Activated T-helper 2 cell treated with anti-CD3 and anti-CD28 coated beads, Interferon-gamma antibody, Interleukin-2, Interleukin-4, amounts not matched to agents 10 μg/mL and 5 μg/mL and 100 μg/mL, durations not matched to agents 14 hours and 24 hours and 36 hours (primary cell): Measurements from ENCODE around the gene C4BPA. TPM values are rescaled to one million over a fixed set of nuclear protein-coding genes. Genes with fewer than 3 reads are reported as not detected.

Experiments used
- DNase-seq: peaks from one replicate; pipeline ENCODE4 v3.0.0; 2021; ENCODE audit warnings: low spot score
- H3K27ac Mint-ChIP-seq: one replicate; pipeline ENCODE4 v1.8.0; 2021; ENCODE audit warnings: mixed read lengths
- H3K27me3 Mint-ChIP-seq: one replicate; pipeline ENCODE4 v1.8.0; 2021; ENCODE audit warnings: low read depth, mixed read lengths
- H3K36me3 Mint-ChIP-seq: one replicate; pipeline ENCODE4 v1.8.0; 2021; ENCODE audit warnings: low read depth, mixed read lengths
- H3K4me1 Mint-ChIP-seq: one replicate; pipeline ENCODE4 v1.8.0; 2021; ENCODE audit warnings: low read depth, mixed read lengths
- H3K4me3 Mint-ChIP-seq: one replicate; pipeline ENCODE4 v1.8.0; 2021; ENCODE audit warnings: low read depth, mild to moderate bottlenecking, moderate library complexity, mixed read lengths
- H3K9me3 Mint-ChIP-seq: one replicate; pipeline ENCODE4 v1.8.0; 2021; ENCODE audit warnings: mixed read lengths
- intact Hi-C: fragments of 100-400 bp; cut with micrococcal nuclease; formaldehyde crosslinking; loops from one replicate; pipeline ENCODE4 v1.15.1; 2023
- total RNA-seq: library from RNA; stranded (reverse); gene quantifications from 2 replicates; pipeline ENCODE4 v1.2.3, GENCODE V29; 2022

The C4BPA gene
- total RNA-seq, 1 donor from 2014 or later, result not detected

GRCh38 chr1:207101720-207102119 is 2.3 kb upstream of the C4BPA start:
- intact Hi-C loops, result no loop called here
- no peaks in the 10 kb centered on the region for H3K36me3 Mint-ChIP-seq
- H3K4me1 Mint-ChIP-seq, result peaks cover 9% of the 10 kb centered on the region
- no peaks in the 10 kb centered on the region for H3K9me3 Mint-ChIP-seq
- H3K27me3 Mint-ChIP-seq, result peaks cover 13% of the 10 kb centered on the region
- DNase-seq, result no peak
- no peak overlapping the region for H3K4me3 Mint-ChIP-seq
- H3K27ac Mint-ChIP-seq, result no peak overlapping the region

DNA sequence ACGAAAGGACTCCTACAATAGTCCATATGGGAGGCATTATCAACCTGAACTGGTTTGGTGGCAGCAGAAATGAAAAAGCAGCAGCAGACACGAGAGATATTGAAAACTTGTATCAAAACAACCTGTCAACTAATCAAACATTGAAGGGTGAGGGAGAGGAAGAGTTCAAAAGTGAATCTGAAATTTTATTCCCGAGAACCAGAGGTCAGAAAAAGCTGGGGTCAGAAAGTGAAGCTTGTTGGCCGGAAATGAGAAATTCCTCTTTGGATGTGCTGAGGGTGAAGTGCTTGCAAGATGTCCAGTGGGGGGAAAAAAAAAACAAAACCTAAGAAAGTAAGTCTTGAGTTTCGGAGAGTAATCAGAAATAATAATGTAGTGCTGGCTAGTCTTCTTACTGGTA is 1.9 kb upstream of the C4BPA start:
- no peak for DNase-seq
- intact Hi-C loops, result no loop called here
- no peaks in the 10 kb centered on the region for H3K36me3 Mint-ChIP-seq
- H3K4me1 Mint-ChIP-seq, result peaks cover 9% of the 10 kb centered on the region
- H3K4me3 Mint-ChIP-seq, result no peak overlapping the region
- H3K27ac Mint-ChIP-seq, result no peak overlapping the region
- no peaks in the 10 kb centered on the region for H3K9me3 Mint-ChIP-seq
- peaks cover 16% of the 10 kb centered on the region for H3K27me3 Mint-ChIP-seq

DNA sequence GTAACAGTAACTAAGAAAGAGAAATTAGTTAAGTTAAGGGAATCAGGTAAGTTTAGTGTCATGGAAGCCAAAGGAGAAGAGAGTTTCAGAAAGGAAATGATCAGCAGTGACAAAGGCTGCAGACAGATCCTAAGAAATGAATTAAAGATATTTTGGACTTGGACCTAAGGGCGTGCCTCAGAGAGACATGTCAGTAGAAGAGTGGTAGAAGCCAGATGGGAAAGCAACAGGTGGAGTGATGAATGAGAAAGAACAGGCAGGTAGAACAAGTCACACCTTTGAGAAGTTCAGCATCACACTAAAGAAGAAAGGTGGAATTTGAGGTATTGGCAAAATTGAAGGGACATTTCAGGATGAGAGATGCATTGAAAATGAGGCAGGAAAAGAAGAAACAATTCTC is 1.4 kb upstream of the C4BPA start:
- Mint-ChIP-seq H3K4me3 (no peak overlapping the region), H3K27ac (no peak overlapping the region), H3K27me3 (peaks cover 16% of the 10 kb centered on the region), H3K9me3 (no peaks in the 10 kb centered on the region), H3K4me1 (peaks cover 6% of the 10 kb centered on the region), H3K36me3 (no peaks in the 10 kb centered on the region)
- intact Hi-C loops, result no loop called here
- no peak for DNase-seq

DNA sequence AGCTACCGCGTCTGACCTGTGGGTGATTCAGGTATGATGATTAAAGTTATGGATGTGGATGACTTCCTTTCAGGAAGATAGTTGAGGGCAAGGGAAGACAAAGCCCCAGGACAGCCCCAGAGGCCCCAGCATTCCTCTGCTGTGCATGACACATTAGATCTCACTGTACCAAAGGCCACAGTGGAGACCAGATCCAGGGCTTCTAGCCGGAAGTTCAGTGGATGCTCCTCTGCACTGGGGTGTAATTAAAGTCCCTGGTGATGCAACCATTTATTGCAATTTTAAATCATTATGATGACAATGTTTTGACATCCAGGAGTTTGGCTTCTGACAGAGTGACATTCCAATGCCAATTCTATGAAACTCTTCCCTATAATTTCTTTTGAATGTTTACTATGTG is 5.0 kb downstream of the C4BPA start:
- intact Hi-C loops, result no loop called here
- H3K4me3 Mint-ChIP-seq, result no peak overlapping the region
- no peaks in the 10 kb centered on the region for H3K9me3 Mint-ChIP-seq
- no peak for DNase-seq
- H3K36me3 Mint-ChIP-seq, result no peaks in the 10 kb centered on the region
- H3K27ac Mint-ChIP-seq, result no peak overlapping the region
- no peaks in the 10 kb centered on the region for H3K4me1 Mint-ChIP-seq
- H3K27me3 Mint-ChIP-seq, result peaks cover 25% of the 10 kb centered on the region

DNA sequence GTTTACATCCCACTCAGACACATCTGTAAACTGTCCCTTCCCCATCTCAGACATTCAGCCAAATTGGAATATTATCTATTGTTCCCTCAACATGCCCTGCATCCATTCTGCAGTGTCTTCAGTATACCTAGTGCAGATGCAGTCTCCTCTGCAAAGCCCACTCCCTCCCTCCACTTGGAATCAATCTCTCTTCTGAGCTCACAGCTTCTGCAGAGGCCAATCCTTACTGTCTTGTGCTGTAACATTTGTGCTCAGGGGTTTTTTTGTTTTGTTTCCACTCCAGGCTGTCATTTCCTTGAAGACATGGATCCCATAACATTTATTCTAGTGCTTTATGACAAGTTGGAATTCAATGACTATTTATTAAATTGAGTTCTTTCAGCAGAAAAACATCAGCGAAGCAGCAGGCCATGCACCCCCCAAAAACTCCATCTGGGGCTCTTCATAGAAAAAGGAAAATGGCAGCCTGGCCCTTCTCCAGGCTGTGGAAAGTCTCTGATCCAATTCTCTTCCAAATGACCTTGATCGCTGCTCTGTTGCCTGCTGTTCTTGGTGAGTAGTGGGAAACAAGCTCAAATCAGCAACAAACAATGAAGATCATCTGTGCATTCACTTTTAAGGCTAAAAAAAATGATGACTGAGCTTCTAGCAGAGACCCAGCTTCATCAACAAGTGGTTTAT is 8.7 kb downstream of the C4BPA start:
- no peaks in the 10 kb centered on the region for H3K9me3 Mint-ChIP-seq
- H3K27me3 Mint-ChIP-seq, result peaks cover 25% of the 10 kb centered on the region
- H3K27ac Mint-ChIP-seq, result no peak overlapping the region
- no peak for DNase-seq
- no peaks in the 10 kb centered on the region for H3K36me3 Mint-ChIP-seq
- no peak overlapping the region for H3K4me3 Mint-ChIP-seq
- intact Hi-C loops, result no loop called here
- H3K4me1 Mint-ChIP-seq, result no peaks in the 10 kb centered on the region

- intact Hi-C loops, result no loop called here
- H3K4me3 Mint-ChIP-seq, result no peak overlapping the region
- H3K36me3 Mint-ChIP-seq, result no peaks in the 10 kb centered on the region
- H3K27ac Mint-ChIP-seq, result no peak overlapping the region
- H3K9me3 Mint-ChIP-seq, result no peaks in the 10 kb centered on the region
- no peaks in the 10 kb centered on the region for H3K4me1 Mint-ChIP-seq
- no peak for DNase-seq
- peaks cover 20% of the 10 kb centered on the region for H3K27me3 Mint-ChIP-seq
These were observed 11.2 kb downstream of the C4BPA start for GRCh38 chr1:207115269-207115668.

DNA sequence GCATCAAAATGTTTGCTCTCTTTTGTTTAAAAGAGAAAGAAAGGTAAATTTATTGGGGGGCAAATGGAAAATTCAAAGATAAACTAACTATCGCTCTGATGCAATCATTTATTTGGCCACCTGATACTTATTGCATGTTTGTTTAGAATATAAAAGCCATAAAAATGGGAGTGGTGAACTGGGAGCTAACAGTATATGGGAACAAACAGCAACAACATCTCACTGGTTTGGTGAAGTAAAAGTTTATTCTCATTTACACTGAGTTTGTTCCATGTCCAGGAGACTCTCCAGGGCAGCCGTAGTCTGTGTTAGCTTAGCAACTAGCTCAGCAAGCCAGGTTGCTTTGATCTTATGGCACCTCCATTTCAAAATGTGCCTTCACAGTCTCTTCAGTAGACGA is 20.4 kb downstream of the C4BPA start:
- Mint-ChIP-seq H3K4me3 (no peak overlapping the region), H3K27me3 (peaks cover 6% of the 10 kb centered on the region), H3K27ac (no peak overlapping the region), H3K4me1 (no peaks in the 10 kb centered on the region), H3K36me3 (no peaks in the 10 kb centered on the region), H3K9me3 (peaks cover 15% of the 10 kb centered on the region)
- intact Hi-C loops, result no loop called here
- no peak for DNase-seq

DNA sequence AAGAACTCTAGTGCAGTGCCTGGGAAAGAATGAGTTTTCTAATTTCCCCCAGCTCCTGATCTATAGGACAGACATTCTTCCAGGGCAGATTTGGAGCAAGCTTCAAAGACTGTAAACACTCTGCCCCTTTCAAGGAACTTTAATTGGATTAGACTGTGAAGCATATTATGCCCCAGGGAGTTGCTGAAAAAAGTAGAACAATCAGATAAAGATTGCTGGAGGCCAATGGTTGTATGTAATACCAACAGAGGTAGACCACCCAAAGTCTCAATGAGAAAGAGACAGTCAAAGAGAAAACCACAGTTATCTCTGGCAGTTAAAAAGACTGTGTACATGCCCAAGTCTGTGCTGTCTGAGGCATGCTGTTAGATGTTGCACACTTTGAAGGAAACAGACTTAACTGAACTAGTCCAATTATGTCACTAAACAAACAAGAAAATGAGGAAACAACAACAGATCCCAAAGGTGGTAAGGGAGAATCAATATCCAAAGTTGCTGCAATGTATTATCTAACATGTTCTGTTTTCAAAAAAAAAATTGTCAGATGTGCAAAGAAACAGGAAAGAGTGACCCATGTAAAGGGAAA is 24.4 kb downstream of the C4BPA start:
- DNase-seq, result no peak
- H3K9me3 Mint-ChIP-seq, result peaks cover 30% of the 10 kb centered on the region
- H3K27ac Mint-ChIP-seq, result no peak overlapping the region
- no peaks in the 10 kb centered on the region for H3K4me1 Mint-ChIP-seq
- intact Hi-C loops, result no loop called here
- peaks cover 6% of the 10 kb centered on the region for H3K27me3 Mint-ChIP-seq
- H3K36me3 Mint-ChIP-seq, result no peaks in the 10 kb centered on the region
- H3K4me3 Mint-ChIP-seq, result no peak overlapping the region

- no peak for DNase-seq
- H3K27me3 Mint-ChIP-seq, result peaks cover 5% of the 10 kb centered on the region
- H3K9me3 Mint-ChIP-seq, result peaks cover 30% of the 10 kb centered on the region
- H3K4me1 Mint-ChIP-seq, result no peaks in the 10 kb centered on the region
- H3K4me3 Mint-ChIP-seq, result no peak overlapping the region
- no peaks in the 10 kb centered on the region for H3K36me3 Mint-ChIP-seq
- no peak overlapping the region for H3K27ac Mint-ChIP-seq
- intact Hi-C loops, result no loop called here
These were observed 25.0 kb downstream of the C4BPA start for GRCh38 chr1:207129053-207129452.

DNA sequence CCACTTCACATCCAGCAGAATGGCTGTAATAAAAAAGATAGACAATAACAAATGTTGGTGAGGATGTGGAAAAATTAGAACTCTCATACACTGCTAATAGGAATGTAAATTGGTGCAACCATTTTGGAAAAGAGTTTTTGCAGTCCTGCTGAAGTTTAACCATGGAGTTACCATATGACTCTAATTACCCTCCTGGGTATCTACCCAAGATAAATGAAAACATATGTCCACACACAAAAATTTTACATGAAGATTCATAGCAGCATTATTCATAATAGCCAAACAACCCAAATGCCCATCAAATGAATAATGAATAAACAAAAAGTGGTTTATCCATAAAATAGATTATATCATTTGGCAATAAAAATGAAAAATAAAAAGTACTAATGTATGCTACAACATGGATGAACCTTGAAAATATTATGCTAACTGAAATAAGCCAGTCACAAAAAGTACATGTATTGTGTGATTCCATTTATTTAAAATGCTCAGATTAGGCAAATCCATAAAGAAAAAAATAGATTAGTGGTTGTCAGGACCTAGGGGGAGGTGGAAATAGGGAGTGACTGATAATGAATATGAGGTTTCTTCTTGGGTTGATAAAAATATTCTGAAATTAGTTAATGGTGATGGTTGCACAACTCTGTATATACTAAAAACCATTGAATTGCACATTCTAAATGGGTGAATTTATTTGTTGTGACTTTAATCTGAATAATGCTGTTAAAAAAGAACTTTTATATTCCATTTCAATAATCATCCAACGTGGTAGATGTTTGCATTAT is 26.4 kb downstream of the C4BPA start:
- H3K27me3 Mint-ChIP-seq, result peaks cover 4% of the 10 kb centered on the region
- H3K27ac Mint-ChIP-seq, result no peak overlapping the region
- H3K4me3 Mint-ChIP-seq, result no peak overlapping the region
- DNase-seq, result no peak
- no peaks in the 10 kb centered on the region for H3K36me3 Mint-ChIP-seq
- H3K4me1 Mint-ChIP-seq, result no peaks in the 10 kb centered on the region
- H3K9me3 Mint-ChIP-seq, result peaks cover 30% of the 10 kb centered on the region
- intact Hi-C loops, result no loop called here

DNA sequence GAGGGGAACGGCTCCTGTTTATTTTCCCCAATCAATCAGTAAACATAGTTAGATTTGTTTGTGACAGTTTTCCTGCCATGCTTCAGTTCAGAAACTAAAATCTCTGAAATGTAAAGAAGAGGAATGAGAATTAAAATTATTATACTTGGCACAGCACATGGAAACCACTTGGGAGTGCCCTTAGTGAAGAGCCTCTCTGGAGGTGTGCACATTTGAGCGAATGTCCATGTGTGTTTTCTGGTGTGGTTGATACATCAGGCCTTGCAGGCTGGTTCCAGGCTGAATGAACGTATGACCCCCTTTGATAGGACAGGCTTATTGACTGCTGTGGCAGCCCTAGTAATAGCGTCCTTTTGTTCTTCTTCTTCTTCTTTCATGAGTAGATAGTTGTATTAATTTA is 27.1 kb downstream of the C4BPA start:
- Mint-ChIP-seq H3K4me3 (no peak overlapping the region), H3K27ac (no peak overlapping the region), H3K27me3 (peaks cover 4% of the 10 kb centered on the region), H3K9me3 (peaks cover 30% of the 10 kb centered on the region), H3K36me3 (no peaks in the 10 kb centered on the region), H3K4me1 (no peaks in the 10 kb centered on the region)
- DNase-seq, result no peak
- intact Hi-C loops, result no loop called here

- H3K36me3 Mint-ChIP-seq, result no peaks in the 10 kb centered on the region
- no peak for DNase-seq
- no peaks in the 10 kb centered on the region for H3K4me1 Mint-ChIP-seq
- H3K27ac Mint-ChIP-seq, result no peak overlapping the region
- H3K9me3 Mint-ChIP-seq, result peaks cover 13% of the 10 kb centered on the region
- no peak overlapping the region for H3K4me3 Mint-ChIP-seq
- peaks cover 4% of the 10 kb centered on the region for H3K27me3 Mint-ChIP-seq
- intact Hi-C loops, result no loop called here
These were observed 30.5 kb downstream of the C4BPA start for GRCh38 chr1:207134581-207134980.

DNA sequence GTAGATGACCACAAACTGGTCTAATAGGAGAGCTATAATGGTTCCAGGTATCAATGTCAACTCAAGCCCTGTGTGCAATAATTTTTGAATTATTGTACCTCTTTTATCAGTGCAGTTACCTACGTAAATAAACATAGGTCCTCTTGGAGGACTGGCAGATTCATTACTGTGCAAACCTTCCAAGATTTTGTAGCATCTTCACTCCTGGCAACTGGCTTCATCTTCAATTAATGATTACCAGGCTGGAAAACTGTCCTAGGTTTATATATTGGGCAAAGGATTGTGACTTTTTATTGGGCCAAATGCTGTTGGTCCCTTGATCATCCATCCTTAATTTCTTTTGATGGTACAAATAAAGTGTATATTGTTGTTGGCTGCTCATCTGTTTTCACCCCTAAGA is 35.6 kb downstream of the C4BPA start:
- intact Hi-C loops, result no loop called here

More for the DNA sequence above, 35.6 kb downstream of the C4BPA start:
- Mint-ChIP-seq H3K27me3 (no peaks in the 10 kb centered on the region), H3K4me3 (no peak overlapping the region), H3K9me3 (no peaks in the 10 kb centered on the region), H3K27ac (no peak overlapping the region), H3K4me1 (no peaks in the 10 kb centered on the region), H3K36me3 (no peaks in the 10 kb centered on the region)
- no peak for DNase-seq
